HG03139 (cell line): ENCODE measurements around the gene ZNF672.
"Not testable (repeated sequence)": the region's sequence is repeated elsewhere in the genome, so short reads cannot be mapped to it uniquely, and the experiment has no call there.

Experiments
- ATAC-seq: cut with Tn5 transposase; IDR thresholded peaks from one replicate; pipeline ENCODE4 v1.9.1; 2021; ENCODE audit not compliant: unreplicated experiment

The ZNF672 gene

GRCh38 chr1:248837781-248838356 lies at the start of gene ZNF672:
TSS of gene ZNF672 (plus strand) at chr1:248838224. CDS start at chr1:248847275, 9,051 bp downstream.
- ATAC-seq, result peak; percentile 79

GRCh38 chr1:248788327-248788726 lies 49.7 kb upstream of the ZNF672 start:
- ATAC-seq, result no peak

- ATAC-seq, result not testable (repeated sequence)
Measured at GRCh38 chr1:248789337-248789736, 48.7 kb upstream of the ZNF672 start.

- ATAC-seq, result no peak
Measured at GRCh38 chr1:248790456-248790855, 47.6 kb upstream of the ZNF672 start.

GRCh38 chr1:248791010-248791409 lies 47.0 kb upstream of the ZNF672 start:
- ATAC-seq, result no peak

- peak; percentile 43 for ATAC-seq
Measured at GRCh38 chr1:248792342-248792741, 45.7 kb upstream of the ZNF672 start.

GRCh38 chr1:248793592-248793991 lies 44.4 kb upstream of the ZNF672 start:
- ATAC-seq, result peak; percentile 67

GRCh38 chr1:248794663-248795062 lies 43.4 kb upstream of the ZNF672 start:
- ATAC-seq, result not testable (repeated sequence)

- ATAC-seq, result no peak
Measured at GRCh38 chr1:248798791-248799190, 39.2 kb upstream of the ZNF672 start.

GRCh38 chr1:248800459-248800858 lies 37.6 kb upstream of the ZNF672 start:
- ATAC-seq, result no peak

GRCh38 chr1:248802454-248802853 lies 35.6 kb upstream of the ZNF672 start:
- no peak for ATAC-seq

- ATAC-seq, result not testable (repeated sequence)
Measured at GRCh38 chr1:248803501-248803900, 34.5 kb upstream of the ZNF672 start.

- ATAC-seq, result peak; percentile 91
Measured at GRCh38 chr1:248804771-248805681, 33.0 kb upstream of the ZNF672 start.

GRCh38 chr1:248805876-248806275 lies 32.1 kb upstream of the ZNF672 start:
- ATAC-seq, result no peak

- peak; percentile 41 for ATAC-seq
Measured at GRCh38 chr1:248807067-248807737, 30.8 kb upstream of the ZNF672 start.

- no peak for ATAC-seq
Measured at GRCh38 chr1:248808876-248809275, 29.1 kb upstream of the ZNF672 start.

GRCh38 chr1:248810000-248810726 lies 27.9 kb upstream of the ZNF672 start:
- no peak for ATAC-seq

- ATAC-seq, result no peak
Measured at GRCh38 chr1:248810727-248811513, 27.1 kb upstream of the ZNF672 start.

GRCh38 chr1:248811514-248812490 lies 26.2 kb upstream of the ZNF672 start:
- ATAC-seq, result no peak
